T-helper 2 cell treated with Interferon-gamma antibody and Interleukin-4, amounts not matched to agents 5 μg/mL and 100 μg/mL, for 36 hours (primary cell): Measurements from ENCODE around the gene RPL13.
A peak's percentile ranks its signal among the peaks of the same experiment; 100 is the strongest.

Source experiments
- DNase-seq: peaks from one replicate; pipeline ENCODE4 v3.0.0; 2021; ENCODE audit warnings: low spot score
- H3K27ac Mint-ChIP-seq: one replicate; pipeline ENCODE4 v1.8.0; 2021; ENCODE audit warnings: mild to moderate bottlenecking, mixed read lengths
- H3K27me3 Mint-ChIP-seq: one replicate; pipeline ENCODE4 v1.8.0; 2021; ENCODE audit warnings: low read depth, mixed read lengths
- H3K36me3 Mint-ChIP-seq: one replicate; pipeline ENCODE4 v1.8.0; 2021; ENCODE audit warnings: low read depth, mixed read lengths
- H3K4me1 Mint-ChIP-seq: one replicate; pipeline ENCODE4 v1.8.0; 2021; ENCODE audit warnings: low read depth, mixed read lengths
- H3K4me3 Mint-ChIP-seq: one replicate; pipeline ENCODE4 v1.8.0; 2022; ENCODE audit warnings: mild to moderate bottlenecking, moderate library complexity, mixed read lengths
- H3K9me3 Mint-ChIP-seq: one replicate; pipeline ENCODE4 v1.8.0; 2021; ENCODE audit warnings: mixed read lengths

Gene RPL13

DNA sequence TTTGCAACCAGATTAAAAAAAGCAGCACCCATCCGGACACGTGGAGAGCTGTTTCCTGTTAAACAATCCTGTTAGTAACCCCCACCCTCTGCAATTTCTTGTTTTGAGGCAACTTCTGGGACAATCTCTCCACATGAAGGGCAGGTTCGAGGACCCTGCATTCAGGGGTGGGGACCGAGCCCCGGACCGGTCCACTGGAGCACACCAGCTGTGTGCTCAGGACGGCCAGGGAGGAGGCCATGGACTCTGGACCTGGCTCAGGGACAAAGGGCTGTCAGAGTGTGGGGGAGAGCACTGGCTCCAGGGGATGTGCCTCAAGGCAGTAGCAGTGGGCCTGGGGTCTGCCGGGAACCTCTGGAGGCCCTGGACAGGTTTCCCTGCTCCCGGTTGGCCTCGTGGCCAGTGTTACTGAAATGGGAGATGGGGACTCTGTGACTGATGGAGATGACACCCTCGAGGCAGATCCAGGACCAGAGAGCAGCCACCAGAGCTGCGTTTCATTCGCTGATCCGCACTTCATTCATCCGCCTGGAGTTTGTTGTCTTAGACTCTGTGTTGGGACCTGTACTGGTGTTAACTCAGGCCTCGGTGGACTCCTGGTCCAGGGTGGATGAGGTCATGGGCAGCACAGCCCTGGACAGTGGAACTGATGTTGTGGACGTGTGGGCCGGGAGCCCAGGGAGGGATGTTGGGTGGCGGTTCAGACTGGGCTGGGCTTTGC is 12.2 kb downstream of the RPL13 start:
- Mint-ChIP-seq H3K4me1 (peaks cover 4% of the 10 kb centered on the region), H3K9me3 (no peaks in the 10 kb centered on the region), H3K27ac (no peak overlapping the region), H3K27me3 (peaks cover 15% of the 10 kb centered on the region), H3K36me3 (peaks cover 1% of the 10 kb centered on the region), H3K4me3 (no peak overlapping the region)
- no peak for DNase-seq

DNA sequence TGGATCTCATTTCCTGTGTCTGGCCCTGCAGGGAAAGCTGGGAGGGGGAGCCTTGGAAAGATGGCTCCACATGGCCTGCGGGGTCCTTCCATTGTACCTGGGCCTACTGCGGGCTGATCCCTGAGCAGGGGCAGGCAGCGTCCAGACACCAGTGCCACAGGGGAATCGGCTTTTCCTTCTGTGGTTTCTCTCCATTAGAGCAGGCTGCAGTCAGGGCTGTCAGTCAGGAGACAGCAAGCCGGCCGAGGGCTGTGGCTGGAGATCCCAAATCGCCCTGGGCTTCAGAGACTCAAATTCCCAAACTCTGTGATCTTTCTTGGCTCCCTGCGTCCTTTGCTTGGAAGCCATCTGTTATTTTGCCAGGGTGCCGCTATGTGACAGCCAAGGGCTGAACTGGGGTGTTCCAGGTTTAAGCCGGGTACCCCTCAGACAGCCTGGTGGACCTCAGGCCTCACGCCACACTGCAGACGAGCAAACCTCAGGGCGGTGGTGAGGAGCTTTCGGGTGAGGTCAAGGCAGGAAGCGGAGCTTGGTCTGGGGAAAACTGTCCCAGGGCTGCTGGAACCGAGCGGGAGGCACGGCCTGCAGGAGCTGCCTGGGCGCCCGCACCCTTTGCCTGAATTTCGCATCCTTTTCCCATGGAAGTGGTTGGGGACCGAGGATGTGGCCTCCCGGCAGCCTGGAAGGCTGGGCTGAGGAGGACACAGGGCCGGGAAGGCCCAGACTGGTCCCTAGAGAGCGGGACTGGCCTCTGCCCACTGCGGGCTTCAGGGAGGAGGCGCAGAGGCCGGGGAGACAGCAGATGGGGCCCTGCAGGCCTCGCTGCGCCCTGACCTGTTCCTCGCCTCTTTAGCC is 13.6 kb downstream of the RPL13 start:
- Mint-ChIP-seq H3K4me3 (peak overlapping the region; percentile 32), H3K9me3 (no peaks in the 10 kb centered on the region), H3K27ac (no peak overlapping the region), H3K4me1 (peaks cover 4% of the 10 kb centered on the region), H3K27me3 (peaks cover 17% of the 10 kb centered on the region), H3K36me3 (no peaks in the 10 kb centered on the region)
- no peak for DNase-seq

DNA sequence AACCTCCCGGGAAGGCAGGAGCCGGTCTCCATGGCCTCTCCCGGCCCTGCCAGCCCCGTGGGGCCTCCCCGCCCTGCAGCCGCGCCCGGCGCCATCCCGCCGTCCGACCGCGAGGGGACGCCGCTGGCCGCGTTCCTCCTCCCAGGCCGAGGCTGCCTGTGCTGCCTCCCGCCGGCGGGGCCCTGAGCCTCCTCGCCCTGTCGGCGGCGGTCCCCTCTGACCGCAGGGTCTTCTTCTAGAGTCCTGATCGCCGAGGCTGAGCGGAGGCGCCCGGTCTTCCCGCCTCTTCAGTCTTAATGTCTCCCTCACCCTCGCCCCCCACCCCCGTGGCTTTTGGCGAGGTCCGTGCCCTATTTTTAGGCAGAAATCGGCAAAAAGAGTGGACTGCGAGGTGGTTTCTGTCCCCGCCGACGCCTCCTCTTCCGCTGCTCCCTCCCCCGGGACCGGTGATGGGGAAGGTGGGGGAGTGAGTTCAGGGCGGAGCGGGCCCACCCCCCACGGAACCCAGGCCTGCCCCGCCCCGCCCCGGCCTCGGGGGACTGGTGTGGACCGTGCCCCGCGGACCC is 14.3 kb downstream of the RPL13 start:
- H3K4me3 Mint-ChIP-seq, result peak overlapping the region; percentile 54
- H3K9me3 Mint-ChIP-seq, result no peaks in the 10 kb centered on the region
- peaks cover 4% of the 10 kb centered on the region for H3K4me1 Mint-ChIP-seq
- DNase-seq, result peak; percentile 58
- no peaks in the 10 kb centered on the region for H3K36me3 Mint-ChIP-seq
- H3K27ac Mint-ChIP-seq, result no peak overlapping the region
- H3K27me3 Mint-ChIP-seq, result peaks cover 17% of the 10 kb centered on the region

DNA sequence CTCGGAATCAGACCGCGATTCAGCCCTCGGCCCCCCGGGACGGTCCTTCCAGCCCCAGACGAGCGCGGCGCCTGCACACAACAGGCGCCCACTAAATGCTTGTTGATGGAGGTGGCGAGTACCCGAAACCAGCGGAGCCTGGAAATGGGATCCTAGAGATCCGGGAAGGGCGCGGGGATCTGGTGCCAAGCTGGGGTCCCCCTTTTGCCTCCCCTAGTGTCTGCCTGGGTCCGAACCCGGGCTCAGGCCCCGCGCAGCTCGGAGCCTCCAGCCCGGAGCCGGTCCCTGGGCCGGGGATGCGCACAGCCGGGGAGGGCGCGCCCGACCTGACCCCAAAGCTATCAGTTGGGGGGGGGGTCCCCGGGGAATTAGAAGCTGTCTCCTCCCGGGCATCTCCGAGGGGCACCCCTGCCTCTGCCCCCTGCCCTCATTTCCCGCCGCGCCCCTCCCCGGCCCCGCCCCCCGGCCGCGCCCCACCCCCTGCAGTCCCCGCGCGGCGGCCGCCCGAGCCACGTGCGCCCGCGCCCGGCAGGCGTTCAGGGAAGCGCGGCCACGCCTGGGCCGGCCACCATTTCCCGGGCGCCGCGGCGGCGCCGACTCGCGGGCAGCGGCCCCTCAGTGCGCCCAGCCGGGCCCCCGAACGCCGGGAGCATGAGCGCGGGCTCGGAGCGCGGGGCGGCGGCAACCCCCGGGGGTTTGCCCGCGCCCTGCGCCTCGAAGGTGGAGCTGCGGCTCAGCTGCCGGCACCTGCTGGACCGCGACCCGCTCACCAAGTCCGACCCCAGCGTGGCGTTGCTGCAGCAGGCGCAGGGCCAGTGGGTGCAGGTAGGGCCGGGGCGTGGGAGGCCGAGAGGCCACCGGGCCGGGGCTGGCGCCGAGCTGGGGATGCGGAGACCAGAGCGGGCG is 15.0 kb downstream of the RPL13 start, which contains the start of gene CPNE7:
CPNE7 (plus strand) TSS at position 512 of the 906 bp plus-strand sequence; CDS start at position 652, 140 bp downstream.
- Mint-ChIP-seq H3K36me3 (no peaks in the 10 kb centered on the region), H3K27ac (no peak within 1 kb of the TSS), H3K9me3 (no peaks in the 10 kb centered on the region), H3K4me1 (peaks cover 4% of the 10 kb centered on the region), H3K4me3 (peak within 1 kb of the TSS; percentile 54), H3K27me3 (peaks cover 17% of the 10 kb centered on the region)
- no peak for DNase-seq

DNA sequence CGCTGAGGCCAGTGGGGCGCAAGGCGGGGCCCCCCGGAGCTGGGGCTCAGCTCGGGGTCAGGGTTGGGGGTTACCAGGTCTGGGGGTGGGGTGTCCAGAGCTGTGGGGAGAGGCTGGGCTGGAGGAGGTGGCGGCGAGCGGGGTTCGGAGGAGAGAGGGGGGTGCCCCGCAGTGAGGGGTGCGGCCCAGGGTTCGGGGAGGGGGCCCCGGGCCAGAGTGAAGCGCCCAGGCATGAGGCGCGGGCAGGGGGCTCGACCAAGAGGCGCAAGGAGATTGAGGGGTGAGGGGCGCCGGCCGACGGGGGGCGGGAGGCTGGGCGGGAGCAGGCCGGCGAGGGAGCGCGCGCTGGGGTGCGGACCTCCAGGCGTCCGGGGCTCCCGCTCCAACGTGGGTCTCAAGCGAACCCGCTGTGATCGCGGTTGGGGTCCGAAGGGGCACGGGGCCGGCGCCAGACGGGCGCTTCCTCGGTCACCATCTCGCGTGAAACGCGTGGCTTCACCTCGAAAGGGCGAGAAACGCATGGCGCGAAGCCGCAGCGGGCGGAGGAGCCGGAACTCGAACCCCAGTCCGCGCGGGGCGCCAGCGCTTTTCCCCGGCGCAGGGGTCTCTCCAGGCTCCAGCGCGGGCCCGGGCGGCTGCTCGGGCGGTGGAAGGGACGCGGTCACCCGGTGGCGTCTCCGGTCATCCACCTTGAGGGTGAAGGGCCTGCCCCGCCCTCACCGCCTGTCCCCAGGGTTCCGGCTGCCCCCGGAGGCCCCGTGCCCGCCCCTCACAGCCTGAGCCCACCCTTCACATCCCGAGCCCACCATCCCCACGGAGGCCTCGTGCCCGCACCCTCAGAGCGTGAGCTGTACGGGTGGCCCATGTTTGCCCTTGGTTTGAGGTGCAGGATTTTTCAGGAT is 15.9 kb downstream of the RPL13 start:
- H3K27me3 Mint-ChIP-seq, result peaks cover 17% of the 10 kb centered on the region
- no peak overlapping the region for H3K4me3 Mint-ChIP-seq
- H3K27ac Mint-ChIP-seq, result no peak overlapping the region
- DNase-seq, result no peak
- peaks cover 4% of the 10 kb centered on the region for H3K4me1 Mint-ChIP-seq
- H3K9me3 Mint-ChIP-seq, result no peaks in the 10 kb centered on the region
- H3K36me3 Mint-ChIP-seq, result no peaks in the 10 kb centered on the region

DNA sequence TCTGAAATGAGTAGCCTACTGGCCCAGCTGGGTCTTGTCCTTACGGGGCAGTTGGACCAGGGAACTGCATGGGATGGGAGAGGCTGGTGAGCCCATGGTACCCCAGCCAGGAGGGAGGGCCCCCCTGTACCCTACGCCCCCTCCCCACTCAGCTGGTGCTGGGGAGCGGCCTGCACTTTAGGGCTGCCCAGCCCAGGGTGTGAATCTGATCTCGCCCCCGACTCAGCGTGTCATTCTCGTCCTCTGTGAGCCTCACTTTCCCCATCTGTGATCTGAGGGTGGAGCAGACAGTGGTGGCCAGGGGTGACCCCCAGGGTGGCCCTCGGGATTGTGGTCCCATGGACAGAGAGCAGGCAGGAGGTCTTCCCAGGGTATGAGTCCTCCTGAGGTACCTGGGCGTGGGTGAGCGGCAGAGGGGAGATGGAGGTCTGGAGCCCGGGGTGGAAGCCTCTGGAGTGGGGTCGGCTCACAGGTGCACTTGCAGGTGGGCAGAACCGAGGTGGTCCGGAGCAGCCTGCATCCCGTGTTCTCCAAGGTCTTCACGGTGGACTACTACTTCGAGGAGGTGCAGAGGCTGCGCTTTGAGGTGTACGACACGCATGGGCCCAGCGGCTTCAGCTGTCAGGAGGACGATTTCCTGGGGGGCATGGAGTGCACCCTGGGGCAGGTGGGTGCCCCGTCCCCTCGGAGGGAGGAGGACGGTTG is 16.7 kb downstream of the RPL13 start:
- H3K27me3 Mint-ChIP-seq, result peaks cover 15% of the 10 kb centered on the region
- no peaks in the 10 kb centered on the region for H3K36me3 Mint-ChIP-seq
- H3K9me3 Mint-ChIP-seq, result no peaks in the 10 kb centered on the region
- DNase-seq, result no peak
- peak overlapping the region; percentile 43 for H3K4me3 Mint-ChIP-seq
- peaks cover under 1% of the 10 kb centered on the region for H3K4me1 Mint-ChIP-seq
- H3K27ac Mint-ChIP-seq, result no peak overlapping the region

DNA sequence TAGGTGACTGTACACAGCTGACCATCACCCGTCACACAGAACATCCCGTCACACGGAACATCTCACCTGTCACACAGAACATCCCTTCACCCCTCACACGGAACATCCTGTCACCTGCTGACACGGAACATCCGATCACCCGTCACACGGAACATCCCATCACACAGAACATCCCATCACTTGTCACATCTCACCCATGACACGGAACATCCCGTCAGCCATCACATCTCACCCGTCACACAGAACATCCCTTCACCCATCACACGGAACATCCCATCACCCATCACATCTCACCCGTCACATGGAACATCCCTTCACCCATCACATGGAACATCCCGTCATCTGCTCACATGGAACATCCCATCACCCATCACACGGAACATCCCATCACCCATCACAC is 18.9 kb downstream of the RPL13 start:
- DNase-seq, result no peak
- no peaks in the 10 kb centered on the region for H3K9me3 Mint-ChIP-seq
- peaks cover 7% of the 10 kb centered on the region for H3K27me3 Mint-ChIP-seq
- no peak overlapping the region for H3K4me3 Mint-ChIP-seq
- no peaks in the 10 kb centered on the region for H3K36me3 Mint-ChIP-seq
- no peak overlapping the region for H3K27ac Mint-ChIP-seq
- no peaks in the 10 kb centered on the region for H3K4me1 Mint-ChIP-seq

DNA sequence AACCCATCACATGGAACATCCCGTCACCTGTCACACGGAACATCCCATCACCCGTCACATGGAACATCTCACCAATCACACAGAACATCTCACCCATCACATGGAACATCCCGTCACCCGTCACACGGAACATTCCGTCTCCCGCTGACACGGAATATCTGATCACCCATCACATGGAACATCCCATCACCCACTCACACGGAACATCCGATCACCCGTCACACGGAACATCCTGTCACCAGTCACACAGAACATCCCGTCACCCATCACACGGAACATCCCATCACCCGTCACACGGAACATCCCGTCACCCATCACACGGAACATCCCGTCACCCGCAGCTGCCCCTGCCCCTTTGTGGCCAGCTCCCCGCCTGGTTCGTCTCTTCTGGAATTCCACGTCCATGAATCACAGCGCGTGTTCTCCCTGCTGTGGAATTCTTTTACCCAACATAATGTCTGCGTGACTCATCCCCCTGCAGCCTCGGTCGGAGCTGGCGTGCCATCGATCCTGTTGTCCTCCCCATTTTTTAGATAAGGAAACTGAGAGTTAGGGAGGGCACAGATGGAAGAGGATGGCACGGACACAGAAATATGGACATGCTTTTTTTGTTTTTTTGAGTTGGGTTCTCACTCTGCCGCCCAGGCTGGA is 20.7 kb downstream of the RPL13 start:
- Mint-ChIP-seq H3K4me1 (no peaks in the 10 kb centered on the region), H3K27ac (no peak overlapping the region), H3K9me3 (no peaks in the 10 kb centered on the region), H3K36me3 (no peaks in the 10 kb centered on the region), H3K27me3 (peaks cover 7% of the 10 kb centered on the region), H3K4me3 (no peak overlapping the region)
- no peak for DNase-seq

DNA sequence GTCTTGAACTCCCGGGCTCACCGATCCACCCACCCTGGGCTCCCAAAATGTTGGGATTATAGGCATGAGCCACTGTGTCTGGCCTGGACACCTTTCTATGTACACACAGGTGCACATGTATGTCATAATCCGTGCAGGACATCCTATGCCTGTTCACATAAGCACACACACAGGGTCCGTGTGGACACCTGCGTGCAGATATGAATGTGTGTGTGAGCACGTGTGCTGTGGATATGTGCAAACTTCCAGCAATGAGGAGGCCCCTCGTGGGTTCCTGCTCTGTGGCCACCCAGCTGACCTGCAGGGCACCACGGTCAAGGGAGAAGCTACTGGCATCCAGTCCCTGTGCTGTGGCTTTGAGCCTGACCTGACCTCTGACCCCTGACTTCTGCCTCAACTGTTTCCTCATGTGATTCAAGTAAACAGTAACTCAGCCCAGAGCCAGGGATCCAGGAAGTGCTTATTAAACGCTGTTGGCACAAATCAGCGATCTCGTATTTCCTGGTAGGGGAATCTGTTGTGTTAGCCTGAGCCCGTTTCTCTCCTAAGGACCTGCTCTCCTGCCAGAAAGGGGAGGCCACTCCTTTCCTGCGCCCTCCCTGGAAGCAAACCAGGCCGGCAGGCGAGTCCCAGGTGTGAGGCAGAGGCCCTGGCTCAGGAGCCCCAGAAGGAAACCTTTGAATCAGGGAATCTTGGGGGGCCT is 21.5 kb downstream of the RPL13 start:
- Mint-ChIP-seq H3K9me3 (no peaks in the 10 kb centered on the region), H3K27ac (no peak overlapping the region), H3K4me3 (no peak overlapping the region), H3K36me3 (no peaks in the 10 kb centered on the region), H3K27me3 (peaks cover 7% of the 10 kb centered on the region), H3K4me1 (no peaks in the 10 kb centered on the region)
- DNase-seq, result no peak

DNA sequence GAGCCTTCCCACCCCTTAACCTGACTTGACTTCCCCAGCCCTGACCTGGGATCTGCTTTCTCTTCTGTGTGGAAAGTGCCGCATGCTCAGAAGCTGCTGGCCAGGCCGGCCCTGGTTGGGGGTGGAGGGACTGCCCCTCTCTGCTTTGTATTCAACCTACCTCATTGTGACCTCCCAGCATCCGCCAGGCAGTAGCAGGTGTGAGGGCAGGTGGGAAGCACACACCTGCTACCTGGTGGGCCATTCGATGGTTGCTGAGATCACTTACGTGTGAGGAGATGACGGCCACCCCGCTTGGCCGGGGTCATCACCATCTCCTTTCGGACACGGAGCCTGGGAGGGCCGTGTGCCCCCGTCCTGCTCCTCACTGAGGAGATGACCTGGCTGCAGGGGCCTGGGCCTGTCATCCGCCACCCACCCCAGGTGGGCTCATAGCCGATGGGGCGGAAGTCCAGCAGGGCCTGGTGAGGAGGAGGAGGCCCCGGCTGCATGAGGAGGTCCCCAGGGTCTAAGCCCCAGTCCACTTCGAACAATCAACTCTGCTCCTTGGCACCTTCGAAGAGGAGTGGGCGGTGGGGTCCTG is 22.2 kb downstream of the RPL13 start:
- no peak for DNase-seq
- H3K9me3 Mint-ChIP-seq, result no peaks in the 10 kb centered on the region
- no peak overlapping the region for H3K4me3 Mint-ChIP-seq
- H3K4me1 Mint-ChIP-seq, result no peaks in the 10 kb centered on the region
- no peak overlapping the region for H3K27ac Mint-ChIP-seq
- H3K36me3 Mint-ChIP-seq, result no peaks in the 10 kb centered on the region
- peaks cover 2% of the 10 kb centered on the region for H3K27me3 Mint-ChIP-seq

DNA sequence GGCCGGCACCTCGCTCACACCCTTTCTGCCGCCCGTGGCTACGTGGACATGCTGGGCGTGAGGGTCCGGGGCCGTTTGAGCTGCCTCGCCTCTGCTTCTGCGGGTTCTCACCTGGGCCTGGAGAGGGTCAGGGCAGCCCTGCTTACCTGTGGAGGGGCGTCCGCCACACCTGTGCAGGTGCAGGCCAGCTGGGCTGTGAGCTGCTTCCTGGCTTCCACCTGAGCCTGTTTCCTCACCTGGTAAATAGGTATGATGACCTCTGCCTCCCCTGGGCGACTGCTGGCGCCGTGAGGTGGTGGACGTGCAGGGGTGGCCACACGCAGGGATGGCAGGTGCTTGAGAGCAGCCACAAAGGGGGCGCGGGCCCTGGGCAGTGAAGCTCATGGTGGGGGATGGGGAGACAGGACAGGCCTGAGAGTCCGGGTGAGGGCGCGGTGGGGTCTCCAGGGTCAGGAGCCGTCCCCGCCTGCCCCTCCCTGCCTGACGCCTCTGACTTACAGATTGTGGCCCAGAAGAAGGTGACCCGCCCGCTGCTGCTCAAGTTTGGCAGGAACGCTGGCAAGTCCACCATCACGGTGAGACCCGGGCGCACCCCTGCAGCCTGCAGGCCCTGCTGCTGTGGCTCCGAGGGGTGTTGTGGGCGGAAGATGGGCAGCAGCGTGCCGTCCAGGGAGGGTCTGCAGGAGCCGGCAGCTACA is 22.9 kb downstream of the RPL13 start:
- DNase-seq, result no peak
- Mint-ChIP-seq H3K4me1 (no peaks in the 10 kb centered on the region), H3K27me3 (peaks cover under 1% of the 10 kb centered on the region), H3K36me3 (no peaks in the 10 kb centered on the region), H3K27ac (no peak overlapping the region), H3K4me3 (no peak overlapping the region), H3K9me3 (no peaks in the 10 kb centered on the region)
